DND-41 (cell line): Measurements from ENCODE around the gene NAB2.

Experiments
- CTCF ChIP-seq: IDR thresholded peaks from 2 replicates; pipeline ENCODE4 v1.5.1; 2012; ENCODE audit warnings: borderline replicate concordance, low read length, moderate library complexity, mild to moderate bottlenecking; ENCODE audit not compliant: poor library complexity, severe bottlenecking; ENCODE audit errors: extremely low read depth
- EZH2 ChIP-seq: IDR thresholded peaks from 3 replicates; pipeline ENCODE4 v1.6.1; 2012; ENCODE audit warnings: borderline replicate concordance, low read depth, mild to moderate bottlenecking, moderate library complexity, low read length, inconsistent platforms; ENCODE audit not compliant: severe bottlenecking

GRCh38 chr12:57142727-57143126 is 53.8 kb downstream of the NAB2 start:
- TF ChIP-seq CTCF (no peak), EZH2 (no peak)
